Suppressor macrophage treated with lipopolysaccharide for 1 hour (primary cell): Measurements from ENCODE around the gene FALEC.
A peak's percentile ranks its signal among the peaks of the same experiment; 100 is the strongest.

Source experiments
- DNase-seq, 3 donors: peaks; one replicate each; pipeline ENCODE4 v3.0.0-alpha.2; 2020 to 2022

The FALEC gene

GRCh38 chr1:150512846-150513245 is 2.7 kb upstream of the FALEC start:
- DNase-seq: no peak

GRCh38 chr1:150513351-150513791 is 2.2 kb upstream of the FALEC start:
- peak in 1 of 3 donors; percentile 16 for DNase-seq

GRCh38 chr1:150514260-150514659 is 1.3 kb upstream of the FALEC start:
- peak in 1 of 3 donors; percentile 15 for DNase-seq

GRCh38 chr1:150514913-150515327 is 632 bp upstream of the FALEC start:
- no peak for DNase-seq

- DNase-seq: no peak
These were observed 569 bp downstream of the FALEC start for GRCh38 chr1:150516050-150516591.

- no peak for DNase-seq
These were observed 1.1 kb downstream of the FALEC start for GRCh38 chr1:150516616-150517015.

- DNase-seq: no peak
These were observed 5.8 kb downstream of the FALEC start for GRCh38 chr1:150521196-150521968.

GRCh38 chr1:150525348-150525747 is 9.8 kb downstream of the FALEC start:
- no peak for DNase-seq

- no peak for DNase-seq
These were observed 12.6 kb downstream of the FALEC start for GRCh38 chr1:150528196-150528595.

GRCh38 chr1:150529017-150529416 is 13.5 kb downstream of the FALEC start:
- no peak for DNase-seq

- DNase-seq: no peak
These were observed 15.1 kb downstream of the FALEC start for GRCh38 chr1:150530491-150531159.

GRCh38 chr1:150532860-150533259 is 17.3 kb downstream of the FALEC start:
- DNase-seq: no peak

GRCh38 chr1:150534002-150534401 is 18.4 kb downstream of the FALEC start:
- DNase-seq: no peak

GRCh38 chr1:150535511-150536287 is 20.1 kb downstream of the FALEC start:
- DNase-seq: no peak

- no peak for DNase-seq
These were observed 21.5 kb downstream of the FALEC start for GRCh38 chr1:150536836-150537731.

GRCh38 chr1:150537732-150538684 is 22.5 kb downstream of the FALEC start:
- DNase-seq: no peak

GRCh38 chr1:150543500-150544143 is 28.1 kb downstream of the FALEC start:
- peak in 1 of 3 donors; percentile 7 for DNase-seq

- peak in 1 of 3 donors; percentile 4 for DNase-seq
These were observed 28.7 kb downstream of the FALEC start for GRCh38 chr1:150544204-150544603.

- DNase-seq: peak in 1 of 3 donors; percentile 16
These were observed 30.0 kb downstream of the FALEC start for GRCh38 chr1:150545486-150546032.
